Inferior parietal cortex (tissue), 1 donor: ENCODE measurements around the gene PRX.
A peak's percentile ranks its signal among the peaks of the same experiment; 100 is the strongest.
"Not testable (repeated sequence)": the region's sequence is repeated elsewhere in the genome, so short reads cannot be mapped to it uniquely, and the experiment has no call there.

Experiments
- DNase-seq: peaks from one replicate; pipeline ENCODE4 v3.0.0-alpha.2; 2016; ENCODE audit errors: extremely low spot score

PRX gene

GRCh38 chr19:40389404-40390083 is 23.6 kb downstream of the PRX start:
- DNase-seq: no peak

- DNase-seq: no peak
These were observed 24.7 kb downstream of the PRX start for GRCh38 chr19:40388481-40388880.

- no peak for DNase-seq
These were observed 26.0 kb downstream of the PRX start for GRCh38 chr19:40387155-40387554.

GRCh38 chr19:40383668-40384248 is 29.4 kb downstream of the PRX start:
- DNase-seq: no peak

- no peak for DNase-seq
These were observed 31.9 kb downstream of the PRX start for GRCh38 chr19:40381321-40381720.

- no peak for DNase-seq
These were observed 32.8 kb downstream of the PRX start for GRCh38 chr19:40380199-40381037.

GRCh38 chr19:40379446-40380198 is 33.6 kb downstream of the PRX start:
- no peak for DNase-seq

GRCh38 chr19:40378509-40378908 is 34.7 kb downstream of the PRX start:
- no peak for DNase-seq

GRCh38 chr19:40377876-40378385 is 35.2 kb downstream of the PRX start:
- no peak for DNase-seq

- DNase-seq: no peak
These were observed 36.8 kb downstream of the PRX start for GRCh38 chr19:40376286-40376862.

GRCh38 chr19:40374084-40374483 is 39.1 kb downstream of the PRX start:
- DNase-seq: no peak

- DNase-seq: no peak
These were observed 41.4 kb downstream of the PRX start for GRCh38 chr19:40371802-40372122.

GRCh38 chr19:40370997-40371801 is 42.0 kb downstream of the PRX start:
- no peak for DNase-seq

- DNase-seq: not testable (repeated sequence)
These were observed 42.9 kb downstream of the PRX start for GRCh38 chr19:40370253-40370652.

GRCh38 chr19:40369797-40370196 is 43.4 kb downstream of the PRX start:
- DNase-seq: no peak

- DNase-seq: no peak
These were observed 45.4 kb downstream of the PRX start for GRCh38 chr19:40367577-40368434.

GRCh38 chr19:40366697-40367561 is 46.2 kb downstream of the PRX start:
- DNase-seq: no peak

- peak; percentile 64 for DNase-seq
These were observed 47.4 kb downstream of the PRX start for GRCh38 chr19:40365613-40366401.
